Endothelial cell of umbilical vein (primary cell): ENCODE measurements around the gene CYP4F8. TPM values are rescaled to one million over a fixed set of nuclear protein-coding genes. Genes with fewer than 3 reads are reported as not detected.

Experiments used
- Bru-seq: library from RNA; stranded (reverse); fragments of 400-500 nt; gene quantifications from one replicate; lab custom pipeline; 2021; lab: Mats Ljungman, UMichigan
- BruChase-seq, 2 experiments: library from RNA; stranded (reverse); fragments of 400-500 nt; gene quantifications; one replicate each; lab custom pipeline; 2021; lab: Mats Ljungman, UMichigan
- BruUV-seq: library from RNA; stranded (reverse); fragments of 400-500 nt; replicated peaks from 2 replicates; lab custom pipeline; 2021; lab: Mats Ljungman, UMichigan
- CTCF ChIA-PET: fragments of 300-600, 350-600 bp; sonication (Branson Sonifier 250); formaldehyde crosslinking; loops from one replicate; lab custom pipeline; 2021; ENCODE audit warnings: antibody characterized with exemption, inconsistent platforms; lab: Charles Lee
- POLR2A ChIA-PET: fragments of 300-600, 350-600 bp; sonication (Branson Sonifier 250); formaldehyde crosslinking; loops from one replicate; lab custom pipeline; 2021; ENCODE audit warnings: antibody characterized with exemption, inconsistent platforms; lab: Charles Lee
- DNase-seq: peaks from one replicate; pipeline ENCODE4 v3.0.0-alpha.2; 2011; ENCODE audit warnings: low read depth, low spot score
- FAIRE-seq: peaks from 2 replicates; lab custom pipeline; 2011; peaks lifted over from hg19 to GRCh38; lab: Jason Lieb, UNC
- H2AFZ ChIP-seq: 2 replicates; pipeline ENCODE4 v1.6.0; 2012; ENCODE audit warnings: low read depth, low read length, control low read depth, inconsistent platforms
- H3K27ac ChIP-seq: 2 replicates; pipeline ENCODE4 v1.5.1; 2011; ENCODE audit warnings: low read depth, mild to moderate bottlenecking, control low read depth, low read length, moderate library complexity; ENCODE audit not compliant: insufficient read depth
- H3K27me3 ChIP-seq, 2 experiments: 2 replicates each; pipeline versions ENCODE4 v1.6.0 to v1.6.1; 2011; ENCODE audit warnings: low read length in 2 of 2, mixed read lengths in 1 of 2; ENCODE audit not compliant: control insufficient read depth in 2 of 2, insufficient read depth in 2 of 2
- H3K36me3 ChIP-seq, 2 experiments: 2 replicates in 1 of 2; 3 replicates in 1 of 2; pipeline ENCODE4 v1.5.1; 2011; ENCODE audit warnings: low read length in 2 of 2, mild to moderate bottlenecking in 1 of 2, moderate library complexity in 1 of 2; ENCODE audit not compliant: control insufficient read depth in 2 of 2, insufficient read depth in 2 of 2; ENCODE audit errors: extremely low read depth in 1 of 2
- H3K4me1 ChIP-seq: 3 replicates; pipeline ENCODE4 v1.5.1; 2011; ENCODE audit warnings: mild to moderate bottlenecking, low read length; ENCODE audit not compliant: control insufficient read depth, insufficient read depth; ENCODE audit errors: extremely low read depth
- H3K4me2 ChIP-seq: 2 replicates; pipeline ENCODE4 v1.6.1; 2011; ENCODE audit warnings: low read length, control low read depth, mixed read lengths; ENCODE audit not compliant: insufficient read depth
- H3K4me3 ChIP-seq, 3 experiments: fragments of 200-600 bp in 1 of 3; sonication (generic), shearing (Covaris generic) in 1 of 3; replicated peaks in 1 of 3; 2 replicates each; pipeline ENCODE4 v1.5.1; 2011 to 2016; ENCODE audit warnings: control low read depth in 3 of 3, low read length in 3 of 3, mild to moderate bottlenecking in 2 of 3, inconsistent platforms in 1 of 3, low read depth in 1 of 3, moderate library complexity in 1 of 3; ENCODE audit not compliant: insufficient read depth in 1 of 3
- H3K79me2 ChIP-seq: 2 replicates; pipeline ENCODE4 v1.6.0; 2012; ENCODE audit warnings: low read length, inconsistent platforms; ENCODE audit not compliant: control insufficient read depth, insufficient read depth
- H3K9ac ChIP-seq: replicated peaks from 2 replicates; pipeline ENCODE3; 2011; ENCODE audit warnings: low read length, control low read depth; ENCODE audit not compliant: insufficient read depth; ENCODE audit errors: extremely low read depth
- H3K9me1 ChIP-seq: replicated peaks from 3 replicates; pipeline ENCODE4 v1.6.0; 2011; ENCODE audit warnings: mild to moderate bottlenecking, low read length; ENCODE audit not compliant: control insufficient read depth, insufficient read depth; ENCODE audit errors: extremely low read depth
- H3K9me3 ChIP-seq: replicated peaks from 2 replicates; pipeline ENCODE4 v1.5.1; 2012; ENCODE audit warnings: low read length, inconsistent platforms; ENCODE audit not compliant: control insufficient read depth, insufficient read depth
- H4K20me1 ChIP-seq: replicated peaks from 2 replicates; pipeline ENCODE3; 2011; ENCODE audit warnings: mild to moderate bottlenecking, low read length; ENCODE audit not compliant: control insufficient read depth, insufficient read depth; ENCODE audit errors: extremely low read depth
- EZH2 ChIP-seq: IDR thresholded peaks from 2 replicates; pipeline ENCODE4 v1.6.1; 2012; ENCODE audit warnings: borderline replicate concordance, low read depth, mild to moderate bottlenecking, moderate library complexity, low read length, inconsistent platforms; ENCODE audit not compliant: severe bottlenecking
- FOS ChIP-seq: IDR thresholded peaks from 2 replicates; pipeline ENCODE4 v1.6.1; 2011; ENCODE audit warnings: mild to moderate bottlenecking, low read length, moderate library complexity, borderline replicate concordance; ENCODE audit not compliant: insufficient read depth
- GATA2 ChIP-seq: IDR thresholded peaks from 2 replicates; pipeline ENCODE4 v1.7.0; 2011; ENCODE audit warnings: low read depth, mild to moderate bottlenecking, moderate library complexity, mixed read lengths, low read length; ENCODE audit not compliant: insufficient read length, insufficient read depth
- JUN ChIP-seq: IDR thresholded peaks from 2 replicates; pipeline ENCODE4 v1.6.1; 2011; ENCODE audit warnings: borderline replicate concordance, low read depth; ENCODE audit not compliant: insufficient read length, insufficient read depth
- MAX ChIP-seq: IDR thresholded peaks from 2 replicates; pipeline ENCODE4 v1.6.1; 2011; ENCODE audit not compliant: insufficient read depth, insufficient read length
- MYC ChIP-seq: IDR thresholded peaks from one replicate; pipeline ENCODE4 v1.6.1; 2011; ENCODE audit warnings: mild to moderate bottlenecking, low read depth, low read length
- POLR2A ChIP-seq: IDR thresholded peaks from 2 replicates; pipeline ENCODE4 v1.6.1; 2012; ENCODE audit warnings: low read depth, mild to moderate bottlenecking, control low read depth, low read length
- POLR2AphosphoS5 ChIP-seq: IDR thresholded peaks from 2 replicates; pipeline ENCODE4 v1.6.1; 2012; ENCODE audit warnings: low read depth, mild to moderate bottlenecking, control low read depth, low read length, moderate library complexity; ENCODE audit not compliant: insufficient read depth
- dilution Hi-C: fragments of 300-500 bp; cut with MboI; formaldehyde crosslinking; loops from one replicate; pipeline ENCODE4 v1.15.0; 2019; ENCODE audit warnings: low sequenced_read_pairs; ENCODE audit not compliant: extremely low pct_ligation_motif_present
- intact Hi-C: fragments of 100-400 bp; cut with micrococcal nuclease; formaldehyde crosslinking; loops from one replicate; pipeline ENCODE4 v1.10.0; 2022
- long read RNA-seq: library from polyadenylated mRNA; stranded (forward); transcript quantifications from one replicate; pipeline ENCODE4 v2.0.0, GENCODE V29; 2021
- polyA minus RNA-seq, 3 experiments: library from RNA; depleted of rRNA, polyadenylated mRNA; stranded (reverse); fragments of >200 nt; gene quantifications; 1 replicate in 1 of 3; 2 replicates in 2 of 3; pipeline ENCODE4 v1.2.3, GENCODE V29; 2011
- polyA plus RNA-seq, 4 experiments: library from polyadenylated mRNA; depleted of rRNA in 3 of 4; stranded (reverse) in 3 of 4; unstranded in 1 of 4; fragments of >200 nt; gene quantifications; 2 replicates each; pipeline versions ENCODE4 v1.2.1 to v1.2.3, GENCODE V29; 2011 to 2012; ENCODE audit warnings: missing spikeins in 1 of 4
- total RNA-seq: library from RNA; stranded (reverse); gene quantifications from 2 replicates; pipeline ENCODE4 v1.2.3, GENCODE V29; 2021
- TF ChIP-seq, protein P1 (sequence below), 2 donors: IDR thresholded peaks; 1 replicate in 1 of 2; 2 replicates in 1 of 2; pipeline ENCODE4 v1.5.1; 2011; ENCODE audit warnings: low read length in 2 of 2, mild to moderate bottlenecking in 2 of 2, moderate library complexity in 2 of 2, control low read depth in 1 of 2, inconsistent platforms in 1 of 2, low read depth in 1 of 2; ENCODE audit not compliant: insufficient read depth in 1 of 2; ENCODE audit errors: extremely low read depth in 1 of 2

Gene CYP4F8
- not detected in 2 replicates for total RNA-seq
- not detected in 2 replicates for polyA plus RNA-seq
- polyA plus RNA-seq (2011; cell fraction: cytosol; rRNA removed) = not detected in 2 replicates
- not detected in 2 replicates for polyA plus RNA-seq (2011; cell fraction: nucleus; rRNA removed)
- polyA plus RNA-seq (2012) = not detected in 2 replicates
- polyA minus RNA-seq = not detected in 2 replicates
- not detected for polyA minus RNA-seq (2011; cell fraction: cytosol; rRNA and poly(A)+ RNA removed)
- not detected in 2 replicates for polyA minus RNA-seq (2011; cell fraction: nucleus; rRNA and poly(A)+ RNA removed)
- Bru-seq, nascent RNA = not detected
- BruChase-seq, experiment 1, labeled RNA remaining after a 6-hour chase = not detected
- not detected for BruChase-seq, experiment 2, labeled RNA remaining after a 2-hour chase
- long read RNA-seq = 0 reads

DNA sequence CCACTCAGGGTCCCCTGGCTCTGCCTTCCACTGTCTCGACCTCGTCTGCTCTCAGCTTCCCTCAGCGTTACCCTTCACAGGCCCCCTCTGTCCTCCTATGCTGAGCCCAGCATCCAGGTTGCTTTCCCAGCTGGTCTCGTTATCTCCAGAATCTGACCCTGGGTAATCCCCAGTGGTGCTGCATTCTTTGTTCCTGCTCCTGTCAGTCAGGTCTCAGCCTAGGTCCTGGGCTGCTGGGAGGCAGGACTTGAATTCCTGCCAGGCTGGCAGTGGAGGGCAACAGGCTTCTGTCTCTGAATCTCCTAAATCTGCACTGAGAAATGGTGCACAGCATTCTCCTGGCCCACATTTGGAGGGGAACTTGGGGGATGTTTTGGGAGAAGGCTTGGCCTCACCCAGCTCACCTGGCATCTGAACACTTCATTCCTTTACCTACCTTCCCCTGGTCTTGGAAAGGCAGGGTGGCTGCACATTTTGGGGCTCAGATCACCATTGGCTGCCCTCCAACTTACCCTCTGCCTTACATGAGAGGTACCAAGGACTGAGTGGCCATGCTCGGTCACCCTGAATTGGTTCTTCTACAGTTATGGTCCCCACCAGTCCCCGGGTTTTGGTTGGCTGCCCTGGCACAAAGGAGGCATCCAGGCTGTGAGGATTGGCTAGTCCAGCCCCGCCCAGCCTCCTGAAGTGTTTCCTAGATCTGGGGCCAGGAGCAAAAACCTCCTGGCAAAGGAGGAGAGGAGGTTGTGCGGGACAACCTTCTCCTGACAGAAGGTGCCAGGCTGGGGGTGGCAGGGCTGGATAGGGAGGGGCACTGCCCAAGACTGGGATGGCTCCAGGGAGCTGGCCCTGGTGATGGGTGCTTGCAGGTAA lies at the start of gene CYP4F8:
Gene CYP4F8, plus strand, starts transcription at position 712 of the 873 bp plus-strand sequence. CDS start 399 bp downstream, outside the sequence.
- FAIRE-seq (no peak), DNase-seq (no peak)
- dilution Hi-C loops = no loop called here
- Histone ChIP-seq H3K36me3 (no peaks in the 10 kb centered on the region), H3K9ac (no peak within 1 kb of the TSS), H3K27me3 (no peaks in the 10 kb centered on the region), H3K79me2 (no peaks in the 10 kb centered on the region), H2AFZ (no peak within 1 kb of the TSS), H3K4me2 (no peak within 1 kb of the TSS), H4K20me1 (no peaks in the 10 kb centered on the region), H3K4me3 (no peak within 1 kb of the TSS), H3K9me3 (no peaks in the 10 kb centered on the region), H3K27ac (no peak within 1 kb of the TSS), H3K9me1 (no peaks in the 10 kb centered on the region), H3K4me1 (no peaks in the 10 kb centered on the region)
- POLR2A ChIA-PET = no interaction called here
- TF ChIP-seq FOS (no peak), MYC (no peak), JUN (no peak), MAX (no peak), GATA2 (no peak), POLR2A (no peak), EZH2 (no peak), POLR2AphosphoS5 (no peak)
- TF ChIP-seq, protein P1, sequence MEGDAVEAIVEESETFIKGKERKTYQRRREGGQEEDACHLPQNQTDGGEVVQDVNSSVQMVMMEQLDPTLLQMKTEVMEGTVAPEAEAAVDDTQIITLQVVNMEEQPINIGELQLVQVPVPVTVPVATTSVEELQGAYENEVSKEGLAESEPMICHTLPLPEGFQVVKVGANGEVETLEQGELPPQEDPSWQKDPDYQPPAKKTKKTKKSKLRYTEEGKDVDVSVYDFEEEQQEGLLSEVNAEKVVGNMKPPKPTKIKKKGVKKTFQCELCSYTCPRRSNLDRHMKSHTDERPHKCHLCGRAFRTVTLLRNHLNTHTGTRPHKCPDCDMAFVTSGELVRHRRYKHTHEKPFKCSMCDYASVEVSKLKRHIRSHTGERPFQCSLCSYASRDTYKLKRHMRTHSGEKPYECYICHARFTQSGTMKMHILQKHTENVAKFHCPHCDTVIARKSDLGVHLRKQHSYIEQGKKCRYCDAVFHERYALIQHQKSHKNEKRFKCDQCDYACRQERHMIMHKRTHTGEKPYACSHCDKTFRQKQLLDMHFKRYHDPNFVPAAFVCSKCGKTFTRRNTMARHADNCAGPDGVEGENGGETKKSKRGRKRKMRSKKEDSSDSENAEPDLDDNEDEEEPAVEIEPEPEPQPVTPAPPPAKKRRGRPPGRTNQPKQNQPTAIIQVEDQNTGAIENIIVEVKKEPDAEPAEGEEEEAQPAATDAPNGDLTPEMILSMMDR (IDR thresholded peaks at IDR 0.05; ENCODE audit: extremely low read depth in 1 of 2, insufficient read depth in 1 of 2, low read depth in 1 of 2, low read length in 2 of 2) = no peak
- CTCF ChIA-PET = no interaction called here
- intact Hi-C loops = no loop called here
- BruUV-seq = no TSS peak
